Immature natural killer cell (primary cell): Measurements from ENCODE around the gene TXNDC17. TPM values are rescaled to one million over a fixed set of nuclear protein-coding genes. Genes with fewer than 3 reads are reported as not detected.
"Not testable (repeated sequence)": the region's sequence is repeated elsewhere in the genome, so short reads cannot be mapped to it uniquely, and the experiment has no call there.

ENCODE experiments used
- DNase-seq, 3 donors: peaks; one replicate each; pipeline ENCODE4 v3.0.0; 2022; ENCODE audit warnings: mixed read lengths in 1 of 3
- H3K27ac Mint-ChIP-seq, 6 donors: one replicate each; pipeline ENCODE4 v1.8.0; 2020; ENCODE audit warnings: mixed read lengths in 6 of 6, mild to moderate bottlenecking in 5 of 6, inconsistent platforms in 4 of 6, moderate library complexity in 3 of 6
- H3K27me3 Mint-ChIP-seq, 3 donors: one replicate each; pipeline ENCODE4 v1.8.0; 2020 to 2021; ENCODE audit warnings: low read depth in 3 of 3, mild to moderate bottlenecking in 3 of 3, mixed read lengths in 3 of 3, moderate library complexity in 3 of 3, inconsistent platforms in 1 of 3
- H3K36me3 Mint-ChIP-seq, 3 donors: one replicate each; pipeline ENCODE4 v1.8.0; 2020; ENCODE audit warnings: mixed read lengths in 3 of 3, inconsistent platforms in 2 of 3, mild to moderate bottlenecking in 2 of 3
- H3K4me1 Mint-ChIP-seq, 2 donors: one replicate each; pipeline ENCODE4 v1.8.0; 2020; ENCODE audit warnings: inconsistent platforms in 2 of 2, mild to moderate bottlenecking in 2 of 2, mixed read lengths in 2 of 2, moderate library complexity in 1 of 2
- H3K4me3 Mint-ChIP-seq, 5 donors: one replicate each; pipeline ENCODE4 v1.8.0; 2020; ENCODE audit warnings: mild to moderate bottlenecking in 5 of 5, mixed read lengths in 5 of 5, inconsistent platforms in 3 of 5, moderate library complexity in 3 of 5
- H3K9me3 Mint-ChIP-seq, 6 donors: one replicate each; pipeline ENCODE4 v1.8.0; 2020; ENCODE audit warnings: mild to moderate bottlenecking in 6 of 6, mixed read lengths in 6 of 6, inconsistent platforms in 4 of 6, moderate library complexity in 3 of 6
- polyA plus RNA-seq, 3 donors: library from polyadenylated mRNA; unstranded; fragments of 300-500 nt; fragmentation: Illumina TruSeq; gene quantifications; one replicate each; pipeline ENCODE4 v1.2.3, GENCODE V29; 2021

The TXNDC17 gene
- polyA plus RNA-seq, 3 donors from 2014 or later = 79.2 to 111 (median 107) TPM

- H3K27ac Mint-ChIP-seq = no peak overlapping the region
- peaks cover 6 to 12% (median 6%) of the 10 kb centered on the region in 3 donors for H3K27me3 Mint-ChIP-seq
- H3K4me3 Mint-ChIP-seq = no peak overlapping the region
- H3K9me3 Mint-ChIP-seq = no peaks in the 10 kb centered on the region
- H3K36me3 Mint-ChIP-seq = peaks cover 0 to 3% (median 0%) of the 10 kb centered on the region in 3 donors
- no peak for DNase-seq
- no peaks in the 10 kb centered on the region for H3K4me1 Mint-ChIP-seq
These were observed 43.6 kb downstream of the TXNDC17 start for GRCh38 chr17:6684460-6684783.

GRCh38 chr17:6684881-6685767 lies 44.3 kb downstream of the TXNDC17 start:
- H3K36me3 Mint-ChIP-seq = peaks cover 0 to 3% (median 0%) of the 10 kb centered on the region in 3 donors
- no peaks in the 10 kb centered on the region for H3K9me3 Mint-ChIP-seq
- no peak overlapping the region for H3K27ac Mint-ChIP-seq
- no peak overlapping the region for H3K4me3 Mint-ChIP-seq
- peaks cover 5 to 12% (median 8%) of the 10 kb centered on the region in 3 donors for H3K27me3 Mint-ChIP-seq
- no peaks in the 10 kb centered on the region for H3K4me1 Mint-ChIP-seq
- DNase-seq = no peak

GRCh38 chr17:6686026-6686425 lies 45.2 kb downstream of the TXNDC17 start:
- H3K27me3 Mint-ChIP-seq = peaks cover 3 to 11% (median 10%) of the 10 kb centered on the region in 3 donors
- no peak overlapping the region for H3K27ac Mint-ChIP-seq
- no peaks in the 10 kb centered on the region for H3K4me1 Mint-ChIP-seq
- no peak for DNase-seq
- H3K4me3 Mint-ChIP-seq = no peak overlapping the region
- no peaks in the 10 kb centered on the region for H3K9me3 Mint-ChIP-seq
- H3K36me3 Mint-ChIP-seq = peaks cover 0 to 3% (median 0%) of the 10 kb centered on the region in 3 donors

- DNase-seq = no peak
- no peaks in the 10 kb centered on the region for H3K9me3 Mint-ChIP-seq
- H3K4me3 Mint-ChIP-seq = no peak overlapping the region
- peaks cover 2 to 23% (median 7%) of the 10 kb centered on the region in 3 donors for H3K27me3 Mint-ChIP-seq
- H3K36me3 Mint-ChIP-seq = peaks cover 0 to under 1% (median 0%) of the 10 kb centered on the region in 3 donors
- no peaks in the 10 kb centered on the region for H3K4me1 Mint-ChIP-seq
- H3K27ac Mint-ChIP-seq = no peak overlapping the region
These were observed 48.1 kb downstream of the TXNDC17 start for GRCh38 chr17:6688944-6689343.

GRCh38 chr17:6690641-6691040 lies 49.8 kb downstream of the TXNDC17 start:
- H3K9me3 Mint-ChIP-seq = peaks cover 0 to 3% (median 0%) of the 10 kb centered on the region in 6 donors
- H3K4me3 Mint-ChIP-seq = no peak overlapping the region
- H3K36me3 Mint-ChIP-seq = no peaks in the 10 kb centered on the region
- H3K27ac Mint-ChIP-seq = no peak overlapping the region
- DNase-seq = no peak
- H3K27me3 Mint-ChIP-seq = peaks cover 0 to 26% (median 5%) of the 10 kb centered on the region in 3 donors
- H3K4me1 Mint-ChIP-seq = no peaks in the 10 kb centered on the region

- Mint-ChIP-seq H3K4me1 (no peaks in the 10 kb centered on the region), H3K36me3 (no peaks in the 10 kb centered on the region), H3K27me3 (peaks cover 0 to 24% (median 5%) of the 10 kb centered on the region in 3 donors), H3K9me3 (peaks cover 0 to 3% (median 0%) of the 10 kb centered on the region in 6 donors), H3K27ac (no peak overlapping the region), H3K4me3 (no peak overlapping the region)
- no peak for DNase-seq
These were observed 50.7 kb downstream of the TXNDC17 start for GRCh38 chr17:6691546-6691945.

DNA sequence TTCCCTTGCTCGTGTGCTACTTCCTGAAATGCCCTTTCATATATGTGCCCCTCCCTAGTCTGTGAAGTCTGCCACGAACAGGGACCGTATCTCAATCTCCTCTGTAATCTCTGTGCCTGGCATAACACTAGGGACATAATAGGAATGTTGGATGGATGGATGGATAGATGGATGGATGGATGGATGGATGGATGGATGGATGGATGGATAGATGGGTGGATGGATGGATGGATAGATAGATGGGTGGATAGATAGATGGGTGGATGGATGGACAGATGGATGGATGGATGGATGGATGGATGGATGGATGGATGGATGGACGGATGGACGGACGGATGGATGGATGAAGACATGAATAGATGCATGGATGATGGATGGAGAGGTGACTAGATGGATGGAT lies 51.1 kb downstream of the TXNDC17 start:
- not testable (repeated sequence) for H3K27ac Mint-ChIP-seq, H3K36me3 Mint-ChIP-seq, H3K9me3 Mint-ChIP-seq, H3K4me3 Mint-ChIP-seq, H3K4me1 Mint-ChIP-seq, DNase-seq
- H3K27me3 Mint-ChIP-seq = peaks cover 0 to 20% (median 5%) of the 10 kb centered on the region in 3 donors

Other genes starting within 250 kb of the TXNDC17 start
- gene AIPL1, start 205.9 kb upstream of the TXNDC17 start, polyA plus RNA-seq = not detected
- 1 to 10 TPM; 1.4 to 1.6 (median 1.5) TPM for gene PIMREG, start 196.6 kb upstream of the TXNDC17 start, polyA plus RNA-seq
- gene PITPNM3, start 84.5 kb upstream of the TXNDC17 start, polyA plus RNA-seq = under 1 TPM in 1 of 3 donors, not detected in 2; 0.02 TPM
- gene KIAA0753, start 349 bp upstream of the TXNDC17 start, polyA plus RNA-seq = 1 to 10 TPM in 2 of 3 donors, under 1 TPM in 1; 0.19 to 2.0 (median 1.1) TPM
- gene MED31, start 10.5 kb downstream of the TXNDC17 start, polyA plus RNA-seq = 10 to 100 TPM; 34.0 to 50.8 (median 34.4) TPM
- gene C17orf100, start 10.7 kb downstream of the TXNDC17 start, polyA plus RNA-seq = 1 to 10 TPM in 2 of 3 donors, not detected in 1; 1.7 to 5.2 TPM
- gene SLC13A5, start 72.3 kb downstream of the TXNDC17 start, polyA plus RNA-seq = not detected
- 10 to 100 TPM in 2 of 3 donors, 1 to 10 TPM in 1; 9.7 to 79.6 (median 39.2) TPM for gene XAF1, start 115.0 kb downstream of the TXNDC17 start, polyA plus RNA-seq
- gene FBXO39, start 135.2 kb downstream of the TXNDC17 start, polyA plus RNA-seq = not detected
- not detected for gene TEKT1, start 190.7 kb downstream of the TXNDC17 start, polyA plus RNA-seq